Neural crest cell (in vitro differentiated cells): Measurements from ENCODE around the gene LPCAT1. TPM values are rescaled to one million over a fixed set of nuclear protein-coding genes. Genes with fewer than 3 reads are reported as not detected.

Experiments used
- DNase-seq: peaks from one replicate; pipeline ENCODE4 v3.0.0; 2021; ENCODE audit warnings: low read depth, mixed read lengths, low spot score
- H3K27ac Mint-ChIP-seq: one replicate; pipeline ENCODE4 v1.8.0; 2021; ENCODE audit warnings: mild to moderate bottlenecking, mixed read lengths; ENCODE audit not compliant: unreplicated experiment
- H3K27me3 Mint-ChIP-seq: 2 replicates; pipeline ENCODE4 v1.8.0; 2021; ENCODE audit warnings: low read depth, mild to moderate bottlenecking, mixed read lengths
- H3K36me3 Mint-ChIP-seq: 2 replicates; pipeline ENCODE4 v1.8.0; 2021; ENCODE audit warnings: low read depth, mild to moderate bottlenecking, mixed read lengths
- H3K4me1 Mint-ChIP-seq: 2 replicates; pipeline ENCODE4 v1.8.0; 2021; ENCODE audit warnings: mixed read lengths
- H3K4me3 Mint-ChIP-seq: one replicate; pipeline ENCODE4 v1.8.0; 2021; ENCODE audit warnings: mild to moderate bottlenecking, mixed read lengths
- H3K9me3 Mint-ChIP-seq: 2 replicates; pipeline ENCODE4 v1.8.0; 2021; ENCODE audit warnings: mixed read lengths
- total RNA-seq: library from RNA; stranded (reverse); gene quantifications from 2 replicates; pipeline ENCODE4 v1.2.1, GENCODE V29; 2021
- TF ChIP-seq, protein P1 (sequence below): fragments of 200-600 bp; sonication (generic); conservative IDR thresholded peaks from 2 replicates; pipeline ENCODE4 v1.5.0; 2021; ENCODE audit warnings: antibody characterized with exemption, mild to moderate bottlenecking

Gene LPCAT1
- total RNA-seq, 1 donor from 2014 or later, result 111 TPM

GRCh38 chr5:1548702-1549474 lies 25.1 kb upstream of the LPCAT1 start:
- Mint-ChIP-seq H3K9me3 (no peaks in the 10 kb centered on the region), H3K27ac (no peak overlapping the region), H3K27me3 (peaks cover 3% of the 10 kb centered on the region), H3K4me3 (no peak overlapping the region), H3K4me1 (peaks cover 34% of the 10 kb centered on the region), H3K36me3 (no peaks in the 10 kb centered on the region)
- no peak for DNase-seq
- TF ChIP-seq, protein P1, sequence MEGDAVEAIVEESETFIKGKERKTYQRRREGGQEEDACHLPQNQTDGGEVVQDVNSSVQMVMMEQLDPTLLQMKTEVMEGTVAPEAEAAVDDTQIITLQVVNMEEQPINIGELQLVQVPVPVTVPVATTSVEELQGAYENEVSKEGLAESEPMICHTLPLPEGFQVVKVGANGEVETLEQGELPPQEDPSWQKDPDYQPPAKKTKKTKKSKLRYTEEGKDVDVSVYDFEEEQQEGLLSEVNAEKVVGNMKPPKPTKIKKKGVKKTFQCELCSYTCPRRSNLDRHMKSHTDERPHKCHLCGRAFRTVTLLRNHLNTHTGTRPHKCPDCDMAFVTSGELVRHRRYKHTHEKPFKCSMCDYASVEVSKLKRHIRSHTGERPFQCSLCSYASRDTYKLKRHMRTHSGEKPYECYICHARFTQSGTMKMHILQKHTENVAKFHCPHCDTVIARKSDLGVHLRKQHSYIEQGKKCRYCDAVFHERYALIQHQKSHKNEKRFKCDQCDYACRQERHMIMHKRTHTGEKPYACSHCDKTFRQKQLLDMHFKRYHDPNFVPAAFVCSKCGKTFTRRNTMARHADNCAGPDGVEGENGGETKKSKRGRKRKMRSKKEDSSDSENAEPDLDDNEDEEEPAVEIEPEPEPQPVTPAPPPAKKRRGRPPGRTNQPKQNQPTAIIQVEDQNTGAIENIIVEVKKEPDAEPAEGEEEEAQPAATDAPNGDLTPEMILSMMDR, result no peak

DNA sequence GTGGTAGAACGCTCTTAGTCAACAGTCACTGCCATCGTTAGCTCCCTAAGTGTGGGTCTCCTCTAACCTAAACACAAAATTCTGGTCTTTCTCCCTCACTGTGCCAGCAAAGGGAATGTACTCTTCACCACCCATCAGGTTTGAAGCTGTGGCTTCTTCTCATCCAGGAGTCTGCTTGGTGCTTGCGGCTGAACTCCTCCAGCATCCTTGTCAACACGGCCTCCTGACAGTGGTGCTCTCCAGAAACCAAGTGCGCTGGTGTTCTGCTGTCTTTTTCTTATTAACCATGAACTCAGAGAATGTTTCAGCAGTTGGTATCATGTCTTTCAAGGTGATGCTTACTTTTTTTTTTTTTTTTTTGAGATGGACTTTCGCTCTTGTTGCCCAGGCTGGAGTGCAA lies 23.9 kb upstream of the LPCAT1 start:
- H3K27ac Mint-ChIP-seq, result no peak overlapping the region
- H3K27me3 Mint-ChIP-seq, result peaks cover 3% of the 10 kb centered on the region
- H3K4me1 Mint-ChIP-seq, result peaks cover 27% of the 10 kb centered on the region
- no peaks in the 10 kb centered on the region for H3K36me3 Mint-ChIP-seq
- H3K9me3 Mint-ChIP-seq, result no peaks in the 10 kb centered on the region
- DNase-seq, result no peak
- TF ChIP-seq, protein P1, result no peak
- H3K4me3 Mint-ChIP-seq, result no peak overlapping the region

DNA sequence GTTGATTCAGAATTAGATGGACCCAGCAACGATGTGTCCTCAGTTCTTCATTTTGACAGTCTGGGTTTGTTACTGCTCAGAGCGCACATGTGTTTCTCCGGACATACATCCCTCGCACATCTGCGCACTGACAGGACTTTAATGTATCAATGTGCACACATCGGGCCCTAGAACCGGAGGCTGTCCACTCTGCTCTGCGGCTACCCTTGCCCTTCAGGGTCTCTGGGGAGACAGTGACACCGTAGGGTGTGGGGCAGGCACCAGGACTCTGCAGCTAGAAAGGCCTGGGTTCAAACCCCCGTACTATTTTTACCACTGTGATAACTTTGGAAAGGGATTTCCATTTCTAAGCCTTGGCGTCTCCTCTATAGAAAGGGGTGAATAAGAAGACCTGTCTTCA lies 23.5 kb upstream of the LPCAT1 start:
- H3K4me1 Mint-ChIP-seq, result peaks cover 23% of the 10 kb centered on the region
- H3K36me3 Mint-ChIP-seq, result no peaks in the 10 kb centered on the region
- H3K4me3 Mint-ChIP-seq, result no peak overlapping the region
- no peak overlapping the region for H3K27ac Mint-ChIP-seq
- no peak for DNase-seq
- H3K9me3 Mint-ChIP-seq, result no peaks in the 10 kb centered on the region
- TF ChIP-seq, protein P1, result no peak
- H3K27me3 Mint-ChIP-seq, result peaks cover 3% of the 10 kb centered on the region

DNA sequence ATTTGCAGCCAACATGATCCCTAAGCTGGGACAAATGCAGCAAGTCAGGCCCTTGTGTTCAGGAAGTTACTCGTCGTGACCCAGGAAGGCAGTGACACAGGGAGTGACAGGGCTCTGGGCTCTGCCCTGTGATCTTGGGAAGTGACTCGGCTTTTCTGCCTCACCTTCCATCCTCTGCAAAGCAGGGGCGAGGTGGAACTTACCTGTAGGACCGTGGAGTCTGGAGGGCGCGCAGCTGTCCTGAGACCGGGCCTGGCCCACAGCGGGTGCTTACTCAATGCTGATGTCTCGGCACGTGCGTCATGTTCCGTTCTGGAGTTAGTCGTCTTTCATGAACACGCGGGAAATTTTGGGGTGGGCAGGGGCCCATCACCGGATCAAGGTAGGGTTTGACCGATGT lies 22.8 kb upstream of the LPCAT1 start:
- no peaks in the 10 kb centered on the region for H3K9me3 Mint-ChIP-seq
- H3K4me1 Mint-ChIP-seq, result peaks cover 16% of the 10 kb centered on the region
- H3K36me3 Mint-ChIP-seq, result no peaks in the 10 kb centered on the region
- TF ChIP-seq, protein P1, result no peak
- H3K27ac Mint-ChIP-seq, result no peak overlapping the region
- no peak overlapping the region for H3K4me3 Mint-ChIP-seq
- peaks cover 3% of the 10 kb centered on the region for H3K27me3 Mint-ChIP-seq
- DNase-seq, result no peak

DNA sequence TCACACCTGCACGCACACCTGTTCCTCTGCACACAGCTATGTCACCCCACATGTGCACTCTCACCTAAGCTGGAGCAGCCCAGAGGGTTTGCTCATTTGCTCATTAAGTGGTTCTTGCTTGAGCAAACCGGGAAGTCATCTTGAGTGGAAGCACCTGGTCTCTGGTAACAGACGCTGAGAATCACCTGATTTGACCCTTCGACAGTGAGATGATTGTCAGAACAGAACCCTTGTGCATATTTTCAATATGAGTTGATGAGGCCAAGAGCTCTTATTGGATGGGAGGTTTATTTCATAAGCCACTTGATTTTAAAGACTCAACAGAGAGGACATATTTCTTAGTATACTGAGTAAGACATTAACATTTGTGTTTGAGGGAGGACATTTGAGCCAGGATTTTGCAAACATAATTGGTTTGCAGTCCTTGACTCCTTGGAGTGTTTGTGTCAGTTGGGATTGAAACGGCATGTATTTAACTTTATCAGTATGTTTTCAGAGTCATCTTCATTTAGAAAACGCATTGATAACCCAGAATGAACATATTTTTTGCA lies 22.1 kb upstream of the LPCAT1 start:
- TF ChIP-seq, protein P1, result no peak

More for the DNA sequence above, 22.1 kb upstream of the LPCAT1 start:
- no peak overlapping the region for H3K4me3 Mint-ChIP-seq
- no peaks in the 10 kb centered on the region for H3K9me3 Mint-ChIP-seq
- H3K4me1 Mint-ChIP-seq, result peaks cover 10% of the 10 kb centered on the region
- peaks cover 3% of the 10 kb centered on the region for H3K27me3 Mint-ChIP-seq
- no peaks in the 10 kb centered on the region for H3K36me3 Mint-ChIP-seq
- DNase-seq, result no peak
- H3K27ac Mint-ChIP-seq, result no peak overlapping the region
